ENCODE data around the gene UGT1A7. TPM values are rescaled to one million over a fixed set of nuclear protein-coding genes. Genes with fewer than 3 reads are reported as not detected.

Gene UGT1A7
- total RNA-seq, 2 donors from 2014 or later, result not detected

Other genes starting within 250 kb of the UGT1A7 start
- gene USP40, start 115.1 kb upstream of the UGT1A7 start, total RNA-seq, result 10 to 100 TPM in 1 of 2 donors, 1 to 10 TPM in 1; 5.9 to 22.9 TPM
- not detected for gene UGT1A8, start 64.3 kb upstream of the UGT1A7 start, total RNA-seq
- gene UGT1A10, start 45.5 kb upstream of the UGT1A7 start, total RNA-seq, result not detected
- gene UGT1A9, start 10.0 kb upstream of the UGT1A7 start, total RNA-seq, result not detected
- gene UGT1A6, start 11.0 kb downstream of the UGT1A7 start, total RNA-seq, result not detected
- gene UGT1A5, start 31.0 kb downstream of the UGT1A7 start, total RNA-seq, result not detected
- gene UGT1A4, start 36.8 kb downstream of the UGT1A7 start, total RNA-seq, result not detected
- not detected for gene UGT1A3, start 47.1 kb downstream of the UGT1A7 start, total RNA-seq
- not detected for gene UGT1A1, start 78.4 kb downstream of the UGT1A7 start, total RNA-seq
- not detected for gene MROH2A, start 96.4 kb downstream of the UGT1A7 start, total RNA-seq
- 100 to 1,000 TPM in 1 of 2 donors, 10 to 100 TPM in 1; 77.3 to 195 TPM for gene HJURP, start 172.6 kb downstream of the UGT1A7 start, total RNA-seq
- gene TRPM8, start 235.5 kb downstream of the UGT1A7 start, total RNA-seq, result not detected

Measured in activated naive CD4-positive, alpha-beta T cell treated with anti-CD3 and anti-CD28 coated beads, Interleukin-2, amount 50 U/mL, for 72 hours (primary cell).